ENCODE data around the gene CAT. TPM values are rescaled to one million over a fixed set of nuclear protein-coding genes. Genes with fewer than 3 reads are reported as not detected.

CAT gene
- total RNA-seq, 1 donor from 2014 or later = 63.3 TPM

Small RNAs within 50 kb of the gene (small RNA-seq; reads per million reads assigned to genes)
- gene AL035079.1 = not detected

Other genes with a start within 250 kb of the CAT start
- 3.7 TPM for gene ABTB2, start 80.9 kb upstream of the CAT start, total RNA-seq
- gene ELF5, start 74.9 kb downstream of the CAT start, total RNA-seq = not detected
- 0.16 TPM for gene EHF, start 182.2 kb downstream of the CAT start, total RNA-seq